GM12891 (cell line): ENCODE measurements around the gene EMID1.

Experiments
- POLR2A ChIP-seq: IDR thresholded peaks from 2 replicates; pipeline ENCODE4 v1.6.1; 2011; ENCODE audit warnings: low read depth, low read length, control low read depth
- TAF1 ChIP-seq: IDR thresholded peaks from 2 replicates; pipeline ENCODE4 v1.6.1; 2011; ENCODE audit warnings: low read depth, low read length, control low read depth

GRCh38 chr22:29195964-29196666 lies 9.6 kb upstream of the EMID1 start:
- TF ChIP-seq POLR2A (no peak), TAF1 (no peak)
